ENCODE data around the gene FANCC. TPM values are rescaled to one million over a fixed set of nuclear protein-coding genes. Genes with fewer than 3 reads are reported as not detected.
A peak's percentile ranks its signal among the peaks of the same experiment; 100 is the strongest.

Gene FANCC
- total RNA-seq, 4 donors from 2014 or later = 7.7 to 27.8 (median 9.0) TPM

DNA sequence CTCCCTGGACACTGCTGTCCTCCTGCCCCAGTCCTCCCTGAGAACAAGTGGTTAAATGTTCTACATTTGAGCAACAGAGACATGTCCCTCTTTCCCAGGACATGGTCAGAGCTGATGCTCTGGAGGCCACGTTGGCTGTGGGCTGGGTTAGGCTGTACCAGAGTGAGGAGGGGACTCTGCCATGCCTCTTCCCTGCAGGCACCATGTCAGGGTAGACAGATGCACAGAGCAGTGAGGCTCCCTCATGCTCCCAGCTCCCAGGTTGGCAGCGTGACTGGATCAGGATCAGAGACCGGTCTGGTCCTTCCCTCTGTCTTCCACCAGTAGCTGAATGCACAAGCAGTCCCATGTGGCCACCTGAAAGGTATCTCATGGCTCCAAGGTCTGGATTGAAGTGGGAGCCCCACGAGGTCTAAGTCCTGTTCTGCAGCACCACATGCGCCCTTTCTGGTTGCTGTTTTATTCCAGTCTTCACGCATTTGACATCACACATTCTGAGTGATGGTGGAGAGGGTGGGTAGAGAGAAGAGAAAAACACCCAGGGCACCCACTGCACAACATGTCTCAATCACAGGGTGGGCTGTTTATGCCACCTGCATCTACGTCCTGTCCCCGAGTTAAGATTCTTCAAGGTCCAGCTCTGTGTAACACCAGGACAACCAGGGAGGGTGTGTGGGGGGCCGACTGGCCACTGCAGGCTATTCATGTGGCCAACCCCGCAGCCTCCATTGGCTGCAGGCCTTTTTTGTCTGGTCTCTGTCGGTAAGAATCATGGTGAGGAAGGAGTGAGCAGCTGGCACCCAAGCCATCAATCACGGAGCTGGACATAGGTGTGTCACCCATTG, 204.9 kb downstream of the FANCC start:
- no peaks in the 10 kb centered on the region for H3K27me3 ChIP-seq
- DNase-seq (ENCODE audit: low spot score in 2 of 2) = peak; percentile 45 to 65
- no peak overlapping the region for H3K27ac ChIP-seq
- TF ChIP-seq CTCF (IDR thresholded peaks at IDR 0.05) = no peak
- no peaks in the 10 kb centered on the region for H3K9me3 ChIP-seq
- H3K4me3 ChIP-seq = no peak overlapping the region
- WGBS = 94% methylated on average over 12 of the region's 12 CpGs
- peaks cover 12% of the 10 kb centered on the region for H3K4me1 ChIP-seq
- peaks cover 52% of the 10 kb centered on the region for H3K36me3 ChIP-seq

- WGBS = 97% methylated on average over 11 of the region's 11 CpGs
- H3K36me3 ChIP-seq = peaks cover 60% of the 10 kb centered on the region
- peak in 1 of 2 donors; percentile 31 for DNase-seq (ENCODE audit: low spot score in 2 of 2)
Observed at GRCh38 chr9:95111716-95112115, 205.8 kb downstream of the FANCC start.

DNA sequence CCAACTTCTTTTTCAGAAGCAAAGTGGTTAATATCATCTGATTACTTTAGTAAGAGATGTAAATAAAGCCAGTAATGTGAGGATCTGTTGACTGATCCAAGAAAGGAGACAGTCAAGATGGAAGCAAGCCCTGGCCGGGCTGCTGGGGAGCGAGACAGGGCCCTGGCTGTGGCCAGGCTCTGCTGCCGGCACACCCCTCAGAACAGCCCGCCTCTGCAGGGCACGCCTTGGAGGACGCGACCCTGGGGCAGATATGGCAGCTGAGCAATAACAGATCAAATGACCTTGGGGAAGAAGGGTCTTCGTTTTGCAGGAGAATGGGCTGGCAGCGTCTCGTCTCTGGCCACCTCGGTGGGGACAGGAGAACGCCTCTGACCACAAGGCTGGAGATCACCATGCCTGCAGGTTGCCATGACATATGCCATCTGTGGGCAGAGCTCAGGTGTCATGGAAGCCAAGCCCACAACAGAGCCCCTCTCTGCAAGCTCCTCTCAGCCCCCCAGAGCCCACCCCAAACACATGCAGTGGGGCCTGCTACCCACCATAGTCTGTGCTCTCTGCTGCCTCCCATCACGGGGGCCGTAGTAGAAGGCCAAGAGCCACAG, 206.5 kb downstream of the FANCC start:
- H3K4me1 ChIP-seq = peaks cover 15% of the 10 kb centered on the region
- no peak overlapping the region for H3K27ac ChIP-seq
- no peak for TF ChIP-seq CTCF (IDR thresholded peaks at IDR 0.05)
- TF ChIP-seq POLR2A (IDR thresholded peaks at IDR 0.05) = no peak
- no peak for TF ChIP-seq EP300 (IDR thresholded peaks at IDR 0.05)

More at GRCh38 chr9:95111716-95112115, 205.8 kb downstream of the FANCC start:
- Histone ChIP-seq H3K4me3 (no peak overlapping the region), H3K4me1 (peaks cover 12% of the 10 kb centered on the region), H3K27ac (no peak overlapping the region), H3K9me3 (no peaks in the 10 kb centered on the region), H3K27me3 (no peaks in the 10 kb centered on the region)
- no peak for TF ChIP-seq POLR2AphosphoS5 (IDR thresholded peaks at IDR 0.05)

DNA sequence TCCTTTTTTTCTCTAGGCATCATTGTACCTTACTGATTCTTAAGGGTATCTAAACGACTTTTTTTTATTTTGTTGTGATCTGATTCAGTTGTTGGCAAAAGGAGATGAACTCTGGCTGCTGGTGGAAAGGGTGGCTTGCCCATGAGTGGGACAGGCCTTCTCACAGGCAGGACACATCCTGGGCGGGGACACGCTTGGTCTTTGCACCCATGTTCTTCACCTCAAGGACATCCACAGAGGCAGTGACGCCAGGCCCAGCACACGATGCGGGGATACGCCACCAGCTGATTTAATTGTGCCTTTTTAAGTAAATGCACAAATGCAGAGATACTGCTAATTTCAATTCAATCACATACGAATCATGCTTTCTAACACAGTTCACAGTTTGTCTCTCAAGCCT, 208.1 kb downstream of the FANCC start:
- Histone ChIP-seq H3K9me3 (no peaks in the 10 kb centered on the region), H3K27me3 (no peaks in the 10 kb centered on the region), H3K36me3 (peaks cover 64% of the 10 kb centered on the region), H3K27ac (no peak overlapping the region), H3K4me3 (no peak overlapping the region), H3K4me1 (peaks cover 21% of the 10 kb centered on the region)
- WGBS = 89% methylated on average over 8 of the region's 8 CpGs
- peak in 1 of 2 donors; percentile 33 for DNase-seq (ENCODE audit: low spot score in 2 of 2)
- TF ChIP-seq EP300 (IDR thresholded peaks at IDR 0.05) (no peak), CTCF (IDR thresholded peaks at IDR 0.05) (no peak), POLR2AphosphoS5 (IDR thresholded peaks at IDR 0.05) (no peak), POLR2A (IDR thresholded peaks at IDR 0.05) (no peak)

More for the DNA sequence above, 206.5 kb downstream of the FANCC start:
- Histone ChIP-seq H3K27me3 (no peaks in the 10 kb centered on the region), H3K36me3 (peaks cover 64% of the 10 kb centered on the region), H3K4me3 (no peak overlapping the region), H3K9me3 (no peaks in the 10 kb centered on the region)
- 89% methylated on average over 12 of the region's 14 CpGs for WGBS
- peak; percentile 53 to 56 for DNase-seq (ENCODE audit: low spot score in 2 of 2)

DNA sequence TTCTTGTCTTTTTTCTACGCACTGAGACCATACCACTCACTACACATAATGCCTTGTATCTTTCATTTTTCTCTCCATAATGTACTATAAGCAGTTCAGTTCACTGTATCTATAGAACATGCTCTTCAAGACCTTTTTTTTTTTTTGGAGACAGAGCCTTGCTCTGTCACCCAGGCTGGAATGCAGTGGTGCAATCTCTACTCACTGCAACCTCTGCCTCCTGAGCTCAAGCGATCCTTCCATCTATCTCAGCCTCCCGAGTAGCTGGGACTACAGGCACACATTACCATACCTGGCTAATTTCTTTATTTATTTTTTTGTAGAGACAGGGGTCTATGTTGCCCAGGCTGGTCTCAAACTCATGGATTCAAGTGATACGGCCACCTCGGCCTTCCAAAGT, 208.7 kb downstream of the FANCC start:
- 83% methylated on average over 5 of the region's 5 CpGs for WGBS
- TF ChIP-seq POLR2AphosphoS5 (IDR thresholded peaks at IDR 0.05) = no peak
- no peak for TF ChIP-seq CTCF (IDR thresholded peaks at IDR 0.05)
- no peak for TF ChIP-seq POLR2A (IDR thresholded peaks at IDR 0.05)
- no peak for TF ChIP-seq EP300 (IDR thresholded peaks at IDR 0.05)
- H3K36me3 ChIP-seq = peaks cover 60% of the 10 kb centered on the region
- peak in 1 of 2 donors; percentile 7 for DNase-seq (ENCODE audit: low spot score in 2 of 2)
- H3K4me3 ChIP-seq = no peak overlapping the region
- no peaks in the 10 kb centered on the region for H3K9me3 ChIP-seq
- H3K4me1 ChIP-seq = peaks cover 28% of the 10 kb centered on the region
- no peak overlapping the region for H3K27ac ChIP-seq
- H3K27me3 ChIP-seq = no peaks in the 10 kb centered on the region
